H9 (cell line): ENCODE results near the gene SP140. TPM values are rescaled to one million over a fixed set of nuclear protein-coding genes. Genes with fewer than 3 reads are reported as not detected.

Experiments
- DNase-seq: peaks from one replicate; pipeline ENCODE4 v3.0.0-alpha.2; 2017
- H2AFZ ChIP-seq: one replicate; pipeline ENCODE4 v1.6.1; 2013; ENCODE audit warnings: mild to moderate bottlenecking, low read length, control low read depth, moderate library complexity
- H2AK5ac ChIP-seq: 2 replicates; pipeline ENCODE4 v1.6.1; 2013; ENCODE audit warnings: low read length, control low read depth, mixed read lengths; ENCODE audit not compliant: insufficient read length
- H2BK120ac ChIP-seq: one replicate; pipeline ENCODE4 v1.6.1; 2013; ENCODE audit warnings: low read depth, mild to moderate bottlenecking, low read length, control low read depth, inconsistent platforms; ENCODE audit not compliant: poor library complexity, severe bottlenecking
- H2BK12ac ChIP-seq: 2 replicates; pipeline ENCODE4 v1.6.1; 2013; ENCODE audit warnings: low read length, control low read depth, mixed read lengths, low read depth; ENCODE audit not compliant: insufficient read length
- H2BK15ac ChIP-seq: 2 replicates; pipeline ENCODE4 v1.6.1; 2013; ENCODE audit warnings: low read depth, low read length, control low read depth
- H2BK20ac ChIP-seq: one replicate; pipeline ENCODE4 v1.6.1; 2013; ENCODE audit warnings: low read depth, mild to moderate bottlenecking, low read length, control low read depth, inconsistent platforms; ENCODE audit not compliant: poor library complexity, severe bottlenecking
- H2BK5ac ChIP-seq: 2 replicates; pipeline ENCODE4 v1.6.1; 2013; ENCODE audit warnings: low read length, control low read depth, mixed read lengths; ENCODE audit not compliant: insufficient read length
- H3K14ac ChIP-seq: 2 replicates; pipeline ENCODE4 v1.6.1; 2013; ENCODE audit warnings: low read length, control low read depth; ENCODE audit not compliant: insufficient read depth
- H3K18ac ChIP-seq: 2 replicates; pipeline ENCODE4 v1.6.1; 2013; ENCODE audit warnings: low read depth, mild to moderate bottlenecking, mixed read lengths, low read length, control low read depth; ENCODE audit not compliant: insufficient read length
- H3K23ac ChIP-seq: 2 replicates; pipeline ENCODE4 v1.6.1; 2013; ENCODE audit warnings: low read length, control low read depth, mixed read lengths, low read depth; ENCODE audit not compliant: insufficient read length
- H3K23me2 ChIP-seq: 2 replicates; pipeline ENCODE4 v1.6.1; 2013; ENCODE audit warnings: low read depth, mild to moderate bottlenecking, mixed read lengths, low read length, control low read depth; ENCODE audit not compliant: insufficient read length, poor library complexity, severe bottlenecking
- H3K27ac ChIP-seq: 2 replicates; pipeline ENCODE4 v1.5.1; 2013; ENCODE audit warnings: low read length, control low read depth, mixed read lengths, low read depth; ENCODE audit not compliant: insufficient read length
- H3K27me3 ChIP-seq: 2 replicates; pipeline ENCODE4 v1.6.1; 2013; ENCODE audit warnings: low read length, control low read depth, inconsistent platforms; ENCODE audit not compliant: insufficient read depth
- H3K4ac ChIP-seq: 2 replicates; pipeline ENCODE4 v1.6.1; 2013; ENCODE audit warnings: low read depth, mild to moderate bottlenecking, control low read depth, inconsistent platforms, low read length, moderate library complexity
- H3K4me1 ChIP-seq: 2 replicates; pipeline ENCODE4 v1.6.1; 2013; ENCODE audit warnings: low read length, control low read depth, inconsistent platforms; ENCODE audit not compliant: insufficient read depth
- H3K4me2 ChIP-seq: 2 replicates; pipeline ENCODE4 v1.6.1; 2013; ENCODE audit warnings: low read length, control low read depth, mixed read lengths; ENCODE audit not compliant: insufficient read length, insufficient read depth
- H3K56ac ChIP-seq: 2 replicates; pipeline ENCODE4 v1.6.1; 2013; ENCODE audit warnings: low read depth, mild to moderate bottlenecking, mixed read lengths, low read length, control low read depth; ENCODE audit not compliant: insufficient read length
- H3K79me1 ChIP-seq: 2 replicates; pipeline ENCODE4 v1.6.1; 2013; ENCODE audit warnings: low read depth, mild to moderate bottlenecking, moderate library complexity, low read length, control low read depth, inconsistent platforms; ENCODE audit not compliant: insufficient read depth, poor library complexity, severe bottlenecking
- H3K79me2 ChIP-seq: 2 replicates; pipeline ENCODE4 v1.6.1; 2013; ENCODE audit warnings: low read length, control low read depth, inconsistent platforms; ENCODE audit not compliant: insufficient read depth
- H3K9ac ChIP-seq: 2 replicates; pipeline ENCODE4 v1.6.1; 2013; ENCODE audit warnings: low read length, control low read depth, mixed read lengths; ENCODE audit not compliant: insufficient read length; ENCODE audit errors: extremely low read depth
- H3K9me3 ChIP-seq: one replicate; pipeline ENCODE4 v1.6.1; 2013; ENCODE audit warnings: low read depth, low read length, inconsistent platforms; ENCODE audit not compliant: control insufficient read depth
- H3T11ph ChIP-seq: one replicate; pipeline ENCODE4 v1.6.1; 2013; ENCODE audit warnings: mild to moderate bottlenecking, low read length, control low read depth, inconsistent platforms
- H4K20me1 ChIP-seq: one replicate; pipeline ENCODE4 v1.6.1; 2013; ENCODE audit not compliant: control insufficient read depth, insufficient read length, insufficient read depth
- H4K5ac ChIP-seq: 2 replicates; pipeline ENCODE4 v1.6.1; 2013; ENCODE audit warnings: low read depth, mild to moderate bottlenecking, mixed read lengths, low read length, control low read depth; ENCODE audit not compliant: insufficient read length
- H4K8ac ChIP-seq: replicated peaks from 2 replicates; pipeline ENCODE4 v1.6.1; 2013; ENCODE audit warnings: low read length, control low read depth, mixed read lengths, low read depth; ENCODE audit not compliant: insufficient read length
- H4K91ac ChIP-seq: 2 replicates; pipeline ENCODE4 v1.6.1; 2013; ENCODE audit warnings: low read depth, mild to moderate bottlenecking, moderate library complexity, mixed read lengths, low read length, control low read depth; ENCODE audit not compliant: insufficient read length
- H3K27ac Mint-ChIP-seq, 3 experiments: 2 replicates in 2 of 3; 3 replicates in 1 of 3; pipeline ENCODE4 v1.8.0; 2020 to 2021; ENCODE audit warnings: mixed read lengths in 3 of 3, mild to moderate bottlenecking in 1 of 3, moderate library complexity in 1 of 3
- H3K27me3 Mint-ChIP-seq: 2 replicates; pipeline ENCODE4 v1.8.0; 2021; ENCODE audit warnings: low read depth, mild to moderate bottlenecking, moderate library complexity, mixed read lengths
- H3K36me3 Mint-ChIP-seq, 3 experiments: 2 replicates in 2 of 3; 3 replicates in 1 of 3; pipeline ENCODE4 v1.8.0; 2020 to 2021; ENCODE audit warnings: low read depth in 3 of 3, mixed read lengths in 3 of 3; ENCODE audit not compliant: insufficient read depth in 1 of 3
- H3K4me1 Mint-ChIP-seq, 2 experiments: 2 replicates each; pipeline ENCODE4 v1.8.0; 2020; ENCODE audit warnings: mixed read lengths in 2 of 2
- H3K4me3 Mint-ChIP-seq, 2 experiments: 2 replicates in 1 of 2; 3 replicates in 1 of 2; pipeline ENCODE4 v1.8.0; 2020 to 2021; ENCODE audit warnings: mild to moderate bottlenecking in 2 of 2, mixed read lengths in 2 of 2, moderate library complexity in 1 of 2
- H3K9me3 Mint-ChIP-seq, 2 experiments: 2 replicates in 1 of 2; 3 replicates in 1 of 2; pipeline ENCODE4 v1.8.0; 2020; ENCODE audit warnings: mild to moderate bottlenecking in 2 of 2, mixed read lengths in 2 of 2, moderate library complexity in 1 of 2
- WGBS: extraction: QIAGEN DNeasy Blood & Tissue Kit; methylation state at CpG from one replicate; pipeline ENCODE4 v1.1.7; 2013; ENCODE audit warnings: missing lambda C conversion rate, low lambda C conversion rate, mixed read lengths; ENCODE audit not compliant: insufficient read length; ENCODE audit errors: extremely low coverage; 5-methylcytosine and 5-hydroxymethylcytosine counted together
- total RNA-seq: library from RNA; stranded (reverse); gene quantifications from 2 replicates; pipeline ENCODE4 v1.2.1, GENCODE V29; 2021
- TF ChIP-seq, protein P1 (sequence below): fragments of 200-600 bp; sonication (generic); conservative IDR thresholded peaks from 3 replicates; pipeline ENCODE4 v1.8.0; 2021; ENCODE audit warnings: antibody characterized with exemption, mild to moderate bottlenecking

Gene SP140
- total RNA-seq, 1 experiment from 2014 or later = 0.31 TPM

DNA sequence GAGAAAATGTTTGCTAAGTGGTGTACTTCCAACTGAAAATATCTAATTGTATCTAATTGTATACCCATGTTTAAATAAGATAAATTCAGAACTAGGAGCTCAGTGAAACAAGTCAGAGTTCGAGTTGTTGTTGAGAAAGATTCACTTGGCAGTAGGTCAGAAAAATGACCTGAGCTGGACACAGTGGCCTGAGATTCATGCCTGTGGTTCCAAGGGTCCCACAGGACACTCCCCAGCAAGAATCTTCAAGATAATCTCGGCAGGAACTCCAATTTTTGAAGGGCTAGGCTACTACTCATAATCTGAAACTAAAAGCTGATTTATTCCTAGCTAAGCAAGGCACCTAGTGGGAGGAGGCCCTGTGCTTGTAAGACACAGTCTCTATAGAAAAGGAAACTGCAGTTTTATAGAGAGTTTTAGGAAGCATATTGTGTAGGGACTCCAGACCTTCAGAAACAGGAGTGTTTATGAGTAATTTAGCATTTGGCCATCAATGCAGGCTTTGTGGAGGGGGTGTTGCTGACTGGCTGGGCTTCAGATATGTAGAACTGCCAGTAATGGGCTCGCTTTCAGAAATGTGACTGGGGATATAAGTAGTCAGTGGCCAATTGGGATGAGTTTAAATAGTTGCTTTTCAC, 43.2 kb downstream of the SP140 start:
- TF ChIP-seq, protein P1, sequence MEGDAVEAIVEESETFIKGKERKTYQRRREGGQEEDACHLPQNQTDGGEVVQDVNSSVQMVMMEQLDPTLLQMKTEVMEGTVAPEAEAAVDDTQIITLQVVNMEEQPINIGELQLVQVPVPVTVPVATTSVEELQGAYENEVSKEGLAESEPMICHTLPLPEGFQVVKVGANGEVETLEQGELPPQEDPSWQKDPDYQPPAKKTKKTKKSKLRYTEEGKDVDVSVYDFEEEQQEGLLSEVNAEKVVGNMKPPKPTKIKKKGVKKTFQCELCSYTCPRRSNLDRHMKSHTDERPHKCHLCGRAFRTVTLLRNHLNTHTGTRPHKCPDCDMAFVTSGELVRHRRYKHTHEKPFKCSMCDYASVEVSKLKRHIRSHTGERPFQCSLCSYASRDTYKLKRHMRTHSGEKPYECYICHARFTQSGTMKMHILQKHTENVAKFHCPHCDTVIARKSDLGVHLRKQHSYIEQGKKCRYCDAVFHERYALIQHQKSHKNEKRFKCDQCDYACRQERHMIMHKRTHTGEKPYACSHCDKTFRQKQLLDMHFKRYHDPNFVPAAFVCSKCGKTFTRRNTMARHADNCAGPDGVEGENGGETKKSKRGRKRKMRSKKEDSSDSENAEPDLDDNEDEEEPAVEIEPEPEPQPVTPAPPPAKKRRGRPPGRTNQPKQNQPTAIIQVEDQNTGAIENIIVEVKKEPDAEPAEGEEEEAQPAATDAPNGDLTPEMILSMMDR = no peak
- no peaks in the 10 kb centered on the region; a peak in 1 of 7 replicates for H3K36me3 Mint-ChIP-seq

More for the DNA sequence above, 43.2 kb downstream of the SP140 start:
- Histone ChIP-seq H3K4ac (no peak overlapping the region), H3K4me1 (no peaks in the 10 kb centered on the region), H3K27ac (no peak overlapping the region), H4K8ac (no peak overlapping the region), H3K18ac (no peak overlapping the region), H4K91ac (no peak overlapping the region), H2BK120ac (no peak overlapping the region), H4K5ac (no peak overlapping the region), H3K56ac (no peak overlapping the region), H2AFZ (no peak overlapping the region), H2BK15ac (no peak overlapping the region), H3K79me2 (no peaks in the 10 kb centered on the region), H2BK20ac (no peak overlapping the region), H4K20me1 (no peaks in the 10 kb centered on the region), H3K23ac (no peak overlapping the region), H2AK5ac (no peak overlapping the region), H3K79me1 (no peaks in the 10 kb centered on the region), H3K14ac (no peak overlapping the region), H3K9ac (no peak overlapping the region), H3K23me2 (no peaks in the 10 kb centered on the region), H3K9me3 (no peaks in the 10 kb centered on the region), H2BK5ac (no peak overlapping the region), H3T11ph (no peak overlapping the region), H3K27me3 (no peaks in the 10 kb centered on the region), H2BK12ac (no peak overlapping the region), H3K4me2 (no peak overlapping the region)
- DNase-seq = no peak
- Mint-ChIP-seq H3K27ac (no peak overlapping the region), H3K27me3 (no peaks in the 10 kb centered on the region), H3K4me1 (peaks cover 8 to 10% of the 10 kb centered on the region in 2 experiments; a peak in 3 of 4 replicates), H3K4me3 (no peak overlapping the region), H3K9me3 (peaks cover 2 to 5% of the 10 kb centered on the region in 2 experiments; a peak in 3 of 5 replicates)
- WGBS = no CpG with 5 or more reads among the region's 3 CpGs
